Neural cell (in vitro differentiated cells): Measurements from ENCODE around the gene RSKR. TPM values are rescaled to one million over a fixed set of nuclear protein-coding genes. Genes with fewer than 3 reads are reported as not detected.

ENCODE experiments used
- H2AFZ ChIP-seq: fragments of 200-600, 300-800 bp; sonication (generic), shearing (Covaris generic); 2 replicates; pipeline ENCODE4 v1.6.0; 2014; ENCODE audit warnings: low read depth, mild to moderate bottlenecking, antibody characterized with exemption, low read length, moderate library complexity
- H3F3A ChIP-seq: fragments of 200-600 bp; shearing (Covaris generic); 2 replicates; pipeline ENCODE4 v1.6.1; 2016; ENCODE audit warnings: mild to moderate bottlenecking, moderate library complexity, mixed read lengths, antibody characterized with exemption, low read length; ENCODE audit not compliant: insufficient read depth, poor library complexity, severe bottlenecking
- H3K27ac ChIP-seq: fragments of 200-600, 300-800 bp; sonication (generic), shearing (Covaris generic); 2 replicates; pipeline ENCODE4 v1.5.1; 2014; ENCODE audit warnings: mild to moderate bottlenecking, low read length, moderate library complexity
- H3K27me3 ChIP-seq: fragments of 300-800, 200-600 bp; sonication (generic), shearing (Covaris generic); 2 replicates; pipeline ENCODE4 v1.6.0; 2014; ENCODE audit warnings: mild to moderate bottlenecking, low read depth, low read length, moderate library complexity; ENCODE audit not compliant: insufficient read depth
- H3K36me3 ChIP-seq: fragments of 300-800, 200-600 bp; sonication (generic), shearing (Covaris generic); 2 replicates; pipeline ENCODE4 v1.5.1; 2014; ENCODE audit warnings: mild to moderate bottlenecking, antibody characterized with exemption, low read length, moderate library complexity; ENCODE audit not compliant: insufficient read depth
- H3K4me2 ChIP-seq: fragments of 300-800, 200-600 bp; sonication (generic), shearing (Covaris generic); 2 replicates; pipeline ENCODE4 v1.6.0; 2014; ENCODE audit warnings: mild to moderate bottlenecking, low read length
- H3K4me3 ChIP-seq: fragments of 300-800, 200-600 bp; sonication (generic), shearing (Covaris generic); 2 replicates; pipeline ENCODE4 v1.5.1; 2014; ENCODE audit warnings: mild to moderate bottlenecking, low read length, moderate library complexity
- H3K79me2 ChIP-seq: fragments of 200-600 bp; shearing (Covaris generic); replicated peaks from 2 replicates; pipeline ENCODE4 v1.6.0; 2014; ENCODE audit warnings: mild to moderate bottlenecking, low read length, moderate library complexity; ENCODE audit not compliant: insufficient read depth
- H3K9ac ChIP-seq: fragments of 300-800, 200-600 bp; sonication (generic), shearing (Covaris generic); 2 replicates; pipeline ENCODE4 v1.6.1; 2016; ENCODE audit warnings: mild to moderate bottlenecking, low read length, mixed read lengths
- H3K9me2 ChIP-seq: fragments of 200-600 bp; shearing (Covaris generic); 2 replicates; pipeline ENCODE4 v1.6.1; 2016; ENCODE audit warnings: mild to moderate bottlenecking, low read length, mixed read lengths; ENCODE audit not compliant: insufficient read depth
- H3K9me3 ChIP-seq: fragments of 200-600, 300-800 bp; sonication (generic), shearing (Covaris generic); 2 replicates; pipeline ENCODE4 v1.6.1; 2016; ENCODE audit warnings: mild to moderate bottlenecking, mixed run types, low read length, moderate library complexity, mixed read lengths
- H4K20me1 ChIP-seq: fragments of 200-600 bp; shearing (Covaris generic); 2 replicates; pipeline ENCODE4 v1.6.1; 2016; ENCODE audit warnings: mild to moderate bottlenecking, mixed run types; ENCODE audit not compliant: insufficient read depth
- EP300 ChIP-seq: fragments of 450-650 bp; conservative IDR thresholded peaks from 2 replicates; pipeline ENCODE4 v1.6.1; 2014; ENCODE audit warnings: antibody characterized with exemption, mild to moderate bottlenecking, moderate library complexity; ENCODE audit not compliant: poor library complexity, severe bottlenecking
- EZH2 ChIP-seq: fragments of 200-600, 300-800 bp; shearing (Covaris generic), sonication (generic); IDR thresholded peaks from 2 replicates; pipeline ENCODE4 v1.6.1; 2014; ENCODE audit warnings: antibody characterized with exemption, low read length, borderline replicate concordance, mild to moderate bottlenecking; ENCODE audit not compliant: insufficient read depth, poor library complexity, severe bottlenecking
- MXI1 ChIP-seq: fragments of 450-650 bp; conservative IDR thresholded peaks from 2 replicates; pipeline ENCODE4 v1.6.1; 2014; ENCODE audit warnings: antibody characterized with exemption, mild to moderate bottlenecking; ENCODE audit not compliant: poor library complexity, severe bottlenecking
- POLR2AphosphoS5 ChIP-seq: IDR thresholded peaks from 2 replicates; pipeline ENCODE4 v1.6.1; 2012
- RAD21 ChIP-seq: fragments of 450-650 bp; conservative IDR thresholded peaks from 2 replicates; pipeline ENCODE4 v1.6.1; 2014; ENCODE audit warnings: antibody characterized with exemption, mild to moderate bottlenecking, moderate library complexity
- REST ChIP-seq: IDR thresholded peaks from 2 replicates; pipeline ENCODE4 v1.6.1; 2012; ENCODE audit warnings: borderline replicate concordance
- SMC3 ChIP-seq: fragments of 450-650 bp; conservative IDR thresholded peaks from 2 replicates; pipeline ENCODE4 v1.6.1; 2014; ENCODE audit warnings: antibody characterized with exemption, mild to moderate bottlenecking, moderate library complexity; ENCODE audit not compliant: poor library complexity
- TAF1 ChIP-seq: IDR thresholded peaks from 2 replicates; pipeline ENCODE4 v1.6.1; 2012; ENCODE audit warnings: low read depth
- polyA plus RNA-seq: library from polyadenylated mRNA; depleted of rRNA; stranded (reverse); fragments of >200 nt; gene quantifications from 2 replicates; pipeline ENCODE4 v1.2.3, GENCODE V29; 2014
- TF ChIP-seq, protein P1 (sequence below): fragments of 450-650 bp; IDR thresholded peaks from 2 replicates; pipeline ENCODE4 v1.5.1; 2014; ENCODE audit warnings: antibody characterized with exemption, mild to moderate bottlenecking, moderate library complexity; ENCODE audit not compliant: poor library complexity, severe bottlenecking

The RSKR gene
- polyA plus RNA-seq, 1 donor from 2014 or later, result 47.5 TPM

GRCh38 chr17:28643983-28644786 is 30.2 kb upstream of the RSKR start:
- H3K27me3 ChIP-seq, result no peaks in the 10 kb centered on the region
- TF ChIP-seq MXI1 (peak; percentile 54), EZH2 (no peak), SMC3 (no peak), EP300 (no peak), POLR2AphosphoS5 (no peak), RAD21 (no peak), TAF1 (no peak), REST (no peak)
- TF ChIP-seq, protein P1, sequence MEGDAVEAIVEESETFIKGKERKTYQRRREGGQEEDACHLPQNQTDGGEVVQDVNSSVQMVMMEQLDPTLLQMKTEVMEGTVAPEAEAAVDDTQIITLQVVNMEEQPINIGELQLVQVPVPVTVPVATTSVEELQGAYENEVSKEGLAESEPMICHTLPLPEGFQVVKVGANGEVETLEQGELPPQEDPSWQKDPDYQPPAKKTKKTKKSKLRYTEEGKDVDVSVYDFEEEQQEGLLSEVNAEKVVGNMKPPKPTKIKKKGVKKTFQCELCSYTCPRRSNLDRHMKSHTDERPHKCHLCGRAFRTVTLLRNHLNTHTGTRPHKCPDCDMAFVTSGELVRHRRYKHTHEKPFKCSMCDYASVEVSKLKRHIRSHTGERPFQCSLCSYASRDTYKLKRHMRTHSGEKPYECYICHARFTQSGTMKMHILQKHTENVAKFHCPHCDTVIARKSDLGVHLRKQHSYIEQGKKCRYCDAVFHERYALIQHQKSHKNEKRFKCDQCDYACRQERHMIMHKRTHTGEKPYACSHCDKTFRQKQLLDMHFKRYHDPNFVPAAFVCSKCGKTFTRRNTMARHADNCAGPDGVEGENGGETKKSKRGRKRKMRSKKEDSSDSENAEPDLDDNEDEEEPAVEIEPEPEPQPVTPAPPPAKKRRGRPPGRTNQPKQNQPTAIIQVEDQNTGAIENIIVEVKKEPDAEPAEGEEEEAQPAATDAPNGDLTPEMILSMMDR, result peak; percentile 60
- peak overlapping the region; percentile 84 for H2AFZ ChIP-seq
- H4K20me1 ChIP-seq, result no peaks in the 10 kb centered on the region
- H3K27ac ChIP-seq, result peak overlapping the region; percentile 90
- no peaks in the 10 kb centered on the region for H3K9me3 ChIP-seq
- peaks cover 21% of the 10 kb centered on the region for H3K79me2 ChIP-seq
- H3K36me3 ChIP-seq, result no peaks in the 10 kb centered on the region
- H3F3A ChIP-seq, result peaks cover 4% of the 10 kb centered on the region
- H3K4me3 ChIP-seq, result peak overlapping the region; percentile 78
- H3K9me2 ChIP-seq, result no peaks in the 10 kb centered on the region
- peak overlapping the region; percentile 85 for H3K9ac ChIP-seq
- peak overlapping the region; percentile 92 for H3K4me2 ChIP-seq

- Histone ChIP-seq H3K36me3 (peaks cover 6% of the 10 kb centered on the region), H3K79me2 (peaks cover 21% of the 10 kb centered on the region), H3F3A (peaks cover 4% of the 10 kb centered on the region)
These were observed 27.6 kb upstream of the RSKR start for GRCh38 chr17:28641579-28641978.

More at GRCh38 chr17:28641579-28641978, 27.6 kb upstream of the RSKR start:
- Histone ChIP-seq H3K4me3 (no peak overlapping the region), H3K27ac (no peak overlapping the region), H3K9ac (no peak overlapping the region), H2AFZ (no peak overlapping the region), H3K4me2 (no peak overlapping the region), H4K20me1 (no peaks in the 10 kb centered on the region), H3K9me2 (no peaks in the 10 kb centered on the region), H3K9me3 (no peaks in the 10 kb centered on the region), H3K27me3 (no peaks in the 10 kb centered on the region)
- TF ChIP-seq MXI1 (no peak), EP300 (no peak), SMC3 (no peak), TAF1 (no peak)
- TF ChIP-seq, protein P1, result no peak
